Coronary artery (tissue), 2 donors: ENCODE results near the gene TMEM217.

Source experiments
- DNase-seq: peaks from one replicate; pipeline ENCODE4 v3.0.0-alpha.2; 2017; ENCODE audit warnings: low spot score
- H3K27ac ChIP-seq, 2 donors: fragments of 200-600 bp; sonication (generic); one replicate each; pipeline ENCODE4 v1.5.1; 2016 to 2019
- H3K4me3 ChIP-seq: fragments of 200-600 bp; sonication (generic); 2 replicates; pipeline ENCODE4 v1.5.1; 2016; ENCODE audit warnings: mild to moderate bottlenecking, moderate library complexity
- CTCF ChIP-seq: fragments of 200-600 bp; sonication (generic); IDR thresholded peaks from one replicate; pipeline ENCODE4 v1.5.1; 2019; ENCODE audit warnings: antibody characterized with exemption

TMEM217 gene

GRCh38 chr6:37259191-37259590 lies 1.2 kb upstream of the TMEM217 start:
- TF ChIP-seq CTCF: no peak
- Histone ChIP-seq H3K4me3 (no peak overlapping the region), H3K27ac (no peak overlapping the region)
- no peak for DNase-seq

GRCh38 chr6:37258405-37259105 lies 611 bp upstream of the TMEM217 start:
- Histone ChIP-seq H3K4me3 (peak overlapping the region; percentile 91), H3K27ac (peak overlapping the region; percentile 81 to 85)
- no peak for DNase-seq
- no peak for TF ChIP-seq CTCF

- no peak for TF ChIP-seq CTCF
- H3K4me3 ChIP-seq: peak overlapping the region; percentile 91
- H3K27ac ChIP-seq: peak overlapping the region in 1 of 2 donors; percentile 81
- DNase-seq: no peak
Measured at GRCh38 chr6:37257320-37257633, 667 bp downstream of the TMEM217 start.

GRCh38 chr6:37256692-37257319 lies 1.1 kb downstream of the TMEM217 start:
- no peak for DNase-seq
- Histone ChIP-seq H3K27ac (peak overlapping the region in 1 of 2 donors; percentile 81), H3K4me3 (peak overlapping the region; percentile 91)
- TF ChIP-seq CTCF: no peak

- no peak for DNase-seq
- H3K4me3 ChIP-seq: no peak overlapping the region
- H3K27ac ChIP-seq: no peak overlapping the region
- TF ChIP-seq CTCF: no peak
Measured at GRCh38 chr6:37254881-37255280, 3.1 kb downstream of the TMEM217 start.

- no peak for DNase-seq
- TF ChIP-seq CTCF: no peak
- no peak overlapping the region for H3K4me3 ChIP-seq
- no peak overlapping the region for H3K27ac ChIP-seq
Measured at GRCh38 chr6:37253486-37254007, 4.4 kb downstream of the TMEM217 start.

GRCh38 chr6:37251211-37251780 lies 6.6 kb downstream of the TMEM217 start:
- no peak for DNase-seq
- Histone ChIP-seq H3K27ac (no peak overlapping the region), H3K4me3 (no peak overlapping the region)
- no peak for TF ChIP-seq CTCF
